Activated naive CD4-positive, alpha-beta T cell treated with anti-CD3 and anti-CD28 coated beads for 36 hours (primary cell): ENCODE results near the gene IFT74. TPM values are rescaled to one million over a fixed set of nuclear protein-coding genes. Genes with fewer than 3 reads are reported as not detected.
A peak's percentile ranks its signal among the peaks of the same experiment; 100 is the strongest.

Experiments
- CTCF ChIA-PET: fragments of 350-600 bp; sonication (Branson Sonifier 250); formaldehyde crosslinking; loops from one replicate; lab custom pipeline; 2021; ENCODE audit warnings: antibody characterized with exemption; lab: Charles Lee
- DNase-seq: peaks from one replicate; pipeline ENCODE4 v3.0.0-alpha.2; 2020
- H3K27ac Mint-ChIP-seq: one replicate; pipeline ENCODE4 v1.8.0; 2021; ENCODE audit warnings: mild to moderate bottlenecking, mixed read lengths
- H3K27me3 Mint-ChIP-seq: one replicate; pipeline ENCODE4 v1.8.0; 2021; ENCODE audit warnings: low read depth, mixed read lengths
- H3K36me3 Mint-ChIP-seq: one replicate; pipeline ENCODE4 v1.8.0; 2021; ENCODE audit warnings: low read depth, mixed read lengths
- H3K4me1 Mint-ChIP-seq: one replicate; pipeline ENCODE4 v1.8.0; 2021; ENCODE audit warnings: low read depth, mixed read lengths
- H3K4me3 Mint-ChIP-seq: one replicate; pipeline ENCODE4 v1.8.0; 2021; ENCODE audit warnings: mild to moderate bottlenecking, moderate library complexity, mixed read lengths
- H3K9me3 Mint-ChIP-seq: one replicate; pipeline ENCODE4 v1.8.0; 2021; ENCODE audit warnings: mixed read lengths
- intact Hi-C: fragments of 100-400 bp; cut with micrococcal nuclease; formaldehyde crosslinking; loops from one replicate; pipeline ENCODE4 v1.15.1; 2023
- total RNA-seq, 2 experiments: library from RNA; stranded (reverse); gene quantifications; one replicate each; pipeline ENCODE4 v1.2.3, GENCODE V29; 2021

The IFT74 gene
- total RNA-seq, 2 experiments from 2014 or later = 7.9 to 9.7 TPM

DNA sequence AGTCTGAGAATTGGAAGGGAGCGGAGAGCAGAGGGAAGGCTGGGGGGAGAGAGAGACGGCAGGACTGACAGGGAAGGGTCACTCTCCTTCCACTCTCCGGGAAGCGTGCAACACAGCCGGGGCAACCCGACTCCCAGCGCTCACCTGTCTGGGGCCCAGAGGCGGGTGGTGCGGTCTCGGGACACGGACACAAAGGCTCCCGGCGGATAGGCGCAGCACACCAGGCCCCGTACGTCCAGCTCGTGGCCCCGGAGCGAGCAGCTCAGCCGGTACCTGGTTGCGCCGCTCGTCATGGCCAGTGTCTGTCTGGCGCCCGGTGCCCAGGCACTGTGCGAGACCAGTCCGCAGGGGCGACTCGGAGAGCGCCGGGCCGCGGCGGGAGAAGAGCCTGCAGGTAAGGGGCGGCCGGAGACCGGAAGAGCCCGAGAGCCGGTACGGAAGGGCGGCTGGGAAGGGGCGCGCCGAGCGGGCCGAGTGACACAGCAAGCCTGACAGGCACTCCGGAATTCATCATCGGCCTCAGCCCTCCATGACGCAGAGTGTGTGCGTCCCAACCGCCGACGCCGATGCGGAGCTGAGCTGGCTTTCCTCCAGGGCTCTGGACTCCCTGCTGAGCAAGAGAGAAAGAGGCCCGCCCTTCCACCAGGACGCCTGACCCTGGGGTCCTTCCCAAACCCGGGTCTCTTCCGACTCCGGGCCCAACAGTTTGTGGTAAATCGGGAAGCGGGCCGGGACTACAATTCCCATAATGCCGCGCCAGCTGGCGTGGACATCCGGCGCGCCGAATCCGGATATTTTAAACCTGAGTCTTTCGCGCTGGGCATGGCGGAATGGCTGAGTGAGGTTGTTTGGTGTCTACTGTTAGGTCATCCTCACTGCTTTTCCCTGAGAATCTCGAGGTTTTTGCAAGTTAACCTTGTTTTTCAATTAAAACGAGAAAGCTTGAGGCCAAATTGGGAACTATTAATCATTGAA is 9.2 kb upstream of the IFT74 start, which contains the start of gene PLAA:
PLAA (minus strand) TSS at position 490 of the 975 bp plus-strand sequence; CDS start at position 293, 197 bp downstream.
- Mint-ChIP-seq H3K9me3 (no peaks in the 10 kb centered on the region), H3K27ac (peak within 1 kb of the TSS; percentile 97), H3K4me3 (peak within 1 kb of the TSS; percentile 89), H3K27me3 (no peaks in the 10 kb centered on the region), H3K4me1 (peaks cover 42% of the 10 kb centered on the region), H3K36me3 (peaks cover 15% of the 10 kb centered on the region)
- CTCF ChIA-PET = no interaction called here
- DNase-seq = peak; percentile 90
- intact Hi-C loops = loop anchor here (1.0 to 2.0 kb wide), 4 partner anchors 9 to 626 kb away; partner anchors contain the start of genes C9orf72, CAAP1 and IFT74

- Mint-ChIP-seq H3K4me1 (peaks cover 38% of the 10 kb centered on the region), H3K4me3 (peak overlapping the region; percentile 89), H3K36me3 (peaks cover 15% of the 10 kb centered on the region), H3K27me3 (no peaks in the 10 kb centered on the region), H3K27ac (peak overlapping the region; percentile 97), H3K9me3 (no peaks in the 10 kb centered on the region)
- CTCF ChIA-PET = no interaction called here
- DNase-seq = peak; percentile 54
- intact Hi-C loops = loop anchor here (1.0 to 2.0 kb wide), 4 partner anchors 9 to 626 kb away; partner anchors contain the start of genes C9orf72, CAAP1 and IFT74
Measured at GRCh38 chr9:26947736-26948135, 8.5 kb upstream of the IFT74 start.

- Mint-ChIP-seq H3K4me1 (peaks cover 31% of the 10 kb centered on the region), H3K4me3 (no peak overlapping the region), H3K27ac (no peak overlapping the region), H3K9me3 (no peaks in the 10 kb centered on the region), H3K36me3 (peaks cover 4% of the 10 kb centered on the region), H3K27me3 (no peaks in the 10 kb centered on the region)
- intact Hi-C loops = no loop called here
- CTCF ChIA-PET = no interaction called here
- DNase-seq = no peak
Measured at GRCh38 chr9:26949637-26950069, 6.6 kb upstream of the IFT74 start.

GRCh38 chr9:26950521-26950920 is 5.7 kb upstream of the IFT74 start:
- no peak overlapping the region for H3K27ac Mint-ChIP-seq
- no peaks in the 10 kb centered on the region for H3K9me3 Mint-ChIP-seq
- H3K27me3 Mint-ChIP-seq = no peaks in the 10 kb centered on the region
- intact Hi-C loops = no loop called here
- CTCF ChIA-PET = no interaction called here
- H3K4me1 Mint-ChIP-seq = peaks cover 31% of the 10 kb centered on the region
- DNase-seq = no peak
- no peak overlapping the region for H3K4me3 Mint-ChIP-seq
- peaks cover 3% of the 10 kb centered on the region for H3K36me3 Mint-ChIP-seq

DNA sequence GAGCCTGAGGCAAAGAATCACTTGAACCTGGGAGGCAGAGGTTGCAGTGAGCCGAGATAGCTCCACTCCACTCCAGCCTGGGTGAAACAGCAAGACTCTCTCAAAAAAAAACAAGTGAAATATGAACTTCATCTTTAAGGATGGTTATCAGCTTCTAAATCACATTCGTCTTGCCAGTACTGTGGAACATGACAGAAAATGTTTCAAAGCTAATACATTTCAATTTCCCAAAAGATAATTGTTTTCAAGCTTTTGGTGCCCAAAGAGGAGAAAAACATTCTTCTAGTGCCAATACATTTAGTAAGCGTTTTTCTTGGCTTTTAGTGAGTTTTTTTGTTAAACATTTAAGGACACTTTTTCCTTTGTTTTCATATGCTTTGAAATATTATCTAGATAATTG is 4.4 kb upstream of the IFT74 start:
- intact Hi-C loops = no loop called here
- CTCF ChIA-PET = no interaction called here

DNA sequence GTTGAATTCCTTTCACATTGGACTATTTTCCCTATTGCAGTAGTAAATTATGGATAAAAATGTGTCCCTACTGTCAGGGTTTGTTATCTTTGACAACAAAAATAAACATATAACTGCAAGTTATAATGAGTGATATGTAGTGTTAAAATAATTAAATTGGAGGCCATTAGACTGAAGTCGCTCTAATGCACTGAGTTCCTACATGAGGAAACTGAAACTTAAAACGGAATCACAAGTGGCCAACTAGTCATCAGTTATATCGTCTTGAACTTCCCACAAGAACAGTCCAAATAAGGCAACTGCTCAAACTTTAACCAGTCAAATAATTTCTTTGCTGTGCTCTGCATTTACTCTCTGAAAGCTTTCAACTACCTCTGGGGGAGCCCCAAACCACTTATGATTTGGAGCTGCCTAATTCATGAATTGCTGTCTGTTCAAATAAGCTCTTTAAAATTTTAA is 2.1 kb upstream of the IFT74 start:
- CTCF ChIA-PET = no interaction called here
- Mint-ChIP-seq H3K4me1 (peaks cover 30% of the 10 kb centered on the region), H3K27me3 (no peaks in the 10 kb centered on the region), H3K4me3 (no peak overlapping the region), H3K9me3 (no peaks in the 10 kb centered on the region), H3K27ac (no peak overlapping the region), H3K36me3 (no peaks in the 10 kb centered on the region)
- intact Hi-C loops = no loop called here
- DNase-seq = no peak

More for the DNA sequence above, 4.4 kb upstream of the IFT74 start:
- Mint-ChIP-seq H3K36me3 (peaks cover 1% of the 10 kb centered on the region), H3K4me1 (peaks cover 28% of the 10 kb centered on the region), H3K9me3 (no peaks in the 10 kb centered on the region), H3K27ac (no peak overlapping the region), H3K4me3 (no peak overlapping the region), H3K27me3 (no peaks in the 10 kb centered on the region)
- DNase-seq = no peak

DNA sequence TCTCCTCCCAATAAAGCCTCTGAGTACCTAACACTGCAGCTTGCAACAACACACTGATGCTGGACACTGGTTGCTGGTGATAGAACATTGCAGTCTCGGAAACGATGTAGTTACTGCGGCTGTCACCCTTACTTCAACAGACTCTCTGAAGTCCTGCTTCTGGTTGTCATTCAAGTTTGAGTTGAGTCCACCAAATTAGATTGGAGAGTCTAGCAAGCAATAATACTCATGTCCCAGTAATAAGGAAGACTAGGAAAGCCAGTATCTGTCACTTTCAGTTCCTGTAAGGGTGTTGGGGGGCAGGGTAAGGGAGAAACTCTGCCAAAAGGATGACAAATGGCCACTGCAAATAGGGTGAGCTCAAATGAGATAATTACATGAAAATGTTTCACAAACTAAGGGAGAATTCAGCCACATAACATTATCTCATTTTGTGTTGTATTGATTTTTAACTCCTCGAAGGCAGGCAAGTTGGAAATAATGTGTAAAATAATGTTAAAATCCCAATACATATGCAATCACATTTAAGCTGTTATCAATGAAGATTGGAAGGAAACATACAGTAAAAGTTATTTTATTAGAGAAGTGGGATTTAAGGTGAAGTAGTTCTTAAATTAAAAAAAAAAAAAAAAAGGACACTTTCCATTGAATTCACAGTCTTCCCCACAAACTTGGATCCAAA is 849 bp upstream of the IFT74 start:
- no peak for DNase-seq
- Mint-ChIP-seq H3K27me3 (no peaks in the 10 kb centered on the region), H3K4me3 (peak overlapping the region; percentile 90), H3K4me1 (peaks cover 25% of the 10 kb centered on the region), H3K36me3 (no peaks in the 10 kb centered on the region), H3K27ac (peak overlapping the region; percentile 87), H3K9me3 (no peaks in the 10 kb centered on the region)
- intact Hi-C loops = no loop called here
- CTCF ChIA-PET = interaction anchor here (0.7 to 1.3 kb wide), 3 partner anchors 10 to 64 kb away, joined by 3 to 5 read pairs (median 4); partner anchors contain the start of gene CAAP1

DNA sequence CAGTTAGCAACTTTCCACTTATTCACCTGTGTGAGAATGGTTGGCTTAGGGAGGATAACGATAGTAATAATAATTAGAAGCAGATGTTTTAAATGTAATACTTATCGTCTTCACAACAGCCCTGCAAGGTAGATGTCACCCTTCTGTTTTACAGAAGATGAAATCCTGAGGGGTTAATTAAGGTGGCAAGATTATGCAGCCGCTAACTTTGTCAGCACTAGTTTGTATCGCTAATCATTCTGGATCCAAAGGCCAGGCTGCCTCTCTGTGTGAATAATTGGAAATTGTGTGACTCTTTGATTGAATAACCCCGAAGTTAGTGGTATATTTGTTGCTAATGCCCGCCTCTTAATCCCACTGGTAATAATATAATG is 635 bp downstream of the IFT74 start:
- Mint-ChIP-seq H3K4me1 (peaks cover 28% of the 10 kb centered on the region), H3K9me3 (no peaks in the 10 kb centered on the region), H3K4me3 (peak overlapping the region; percentile 90), H3K36me3 (no peaks in the 10 kb centered on the region), H3K27me3 (no peaks in the 10 kb centered on the region), H3K27ac (peak overlapping the region; percentile 87)
- intact Hi-C loops = loop anchor here (1.0 kb wide), 3 partner anchors 10 to 616 kb away; partner anchors contain the start of genes C9orf72, CAAP1 and PLAA
- CTCF ChIA-PET = no interaction called here
- no peak for DNase-seq

GRCh38 chr9:26971721-26972120 is 15.5 kb downstream of the IFT74 start:
- Mint-ChIP-seq H3K36me3 (peaks cover 14% of the 10 kb centered on the region), H3K27me3 (no peaks in the 10 kb centered on the region), H3K4me1 (peaks cover 3% of the 10 kb centered on the region), H3K4me3 (no peak overlapping the region), H3K9me3 (peaks cover 6% of the 10 kb centered on the region), H3K27ac (no peak overlapping the region)
- CTCF ChIA-PET = interaction anchor here (0.6 kb wide), 1 partner anchor 108 kb away, joined by 5 read pairs; no protein-coding TSS in a partner anchor
- intact Hi-C loops = no loop called here
- DNase-seq = no peak

- CTCF ChIA-PET = interaction anchor here (0.6 to 1.8 kb wide), 2 partner anchors 9 to 80 kb away, joined by 4 to 5 read pairs; no protein-coding TSS in a partner anchor
- no peak for DNase-seq
- H3K4me1 Mint-ChIP-seq = no peaks in the 10 kb centered on the region
- H3K9me3 Mint-ChIP-seq = peaks cover 6% of the 10 kb centered on the region
- no peaks in the 10 kb centered on the region for H3K27me3 Mint-ChIP-seq
- intact Hi-C loops = no loop called here
- no peak overlapping the region for H3K27ac Mint-ChIP-seq
- H3K4me3 Mint-ChIP-seq = no peak overlapping the region
- H3K36me3 Mint-ChIP-seq = peaks cover 12% of the 10 kb centered on the region
Measured at GRCh38 chr9:26973989-26974388, 17.8 kb downstream of the IFT74 start.

- DNase-seq = no peak
- CTCF ChIA-PET = interaction anchor here (0.6 to 1.8 kb wide), 2 partner anchors 8 to 81 kb away, joined by 4 to 5 read pairs; no protein-coding TSS in a partner anchor
- H3K27ac Mint-ChIP-seq = no peak overlapping the region
Measured at GRCh38 chr9:26974927-26975326, 18.7 kb downstream of the IFT74 start.

More at GRCh38 chr9:26974927-26975326, 18.7 kb downstream of the IFT74 start:
- Mint-ChIP-seq H3K4me3 (no peak overlapping the region), H3K4me1 (no peaks in the 10 kb centered on the region), H3K27me3 (no peaks in the 10 kb centered on the region), H3K9me3 (peaks cover under 1% of the 10 kb centered on the region), H3K36me3 (peaks cover 10% of the 10 kb centered on the region)
- intact Hi-C loops = loop anchor here (1.0 kb wide), 2 partner anchors 83 to 231 kb away; partner anchors contain the start of gene CAAP1
